ENCODE results near the gene AQP5.

Gene AQP5

DNA sequence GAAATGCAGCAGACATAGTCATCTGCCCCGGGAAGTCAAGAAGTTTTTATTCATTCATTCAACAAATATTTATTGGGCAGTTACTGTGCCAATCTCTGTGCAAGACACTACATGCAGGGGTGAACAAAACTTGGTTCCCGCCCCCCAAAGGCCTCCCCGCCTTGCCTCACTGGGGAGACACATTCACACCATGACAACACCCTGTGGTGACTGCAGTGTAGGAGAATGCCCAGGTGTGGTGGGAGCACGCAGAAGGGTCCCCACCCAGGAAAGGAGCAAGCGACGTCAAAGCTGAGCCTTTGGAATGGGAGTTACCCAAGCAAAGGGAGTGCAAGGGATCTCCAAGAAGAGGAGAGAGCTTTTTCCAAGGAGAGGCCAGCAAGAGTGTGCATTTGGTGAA, 9.5 kb downstream of the AQP5 start:
- Mint-ChIP-seq H3K4me1 (ENCODE audit: low read depth) (peaks cover 4% of the 10 kb centered on the region), H3K27me3 (ENCODE audit: low read depth) (peaks cover 3% of the 10 kb centered on the region), H3K9me3 (no peaks in the 10 kb centered on the region), H3K27ac (no peak overlapping the region), H3K4me3 (no peak overlapping the region), H3K36me3 (ENCODE audit: low read depth) (no peaks in the 10 kb centered on the region)

DNA sequence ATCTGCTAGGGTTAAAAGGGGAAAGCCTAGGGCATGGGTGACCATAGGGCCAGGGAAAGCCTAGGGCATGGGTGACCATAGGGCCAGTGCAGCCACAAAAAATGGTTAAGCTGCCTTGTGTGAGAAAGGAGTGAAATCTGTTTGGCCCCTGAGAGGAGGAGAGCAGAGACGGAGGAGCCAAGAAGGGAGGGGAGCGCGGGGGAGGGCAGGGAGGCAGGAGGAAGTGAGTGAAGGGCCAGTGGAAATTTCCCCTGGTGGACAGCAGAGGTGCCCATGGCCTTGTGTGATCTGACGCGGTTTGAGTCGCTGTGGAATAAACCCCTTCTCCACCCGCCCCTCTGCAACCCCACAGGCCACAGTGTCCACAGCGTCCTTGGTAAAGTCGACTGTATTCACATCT, 10.5 kb downstream of the AQP5 start:
- H3K4me1 Mint-ChIP-seq (ENCODE audit: low read depth) = peaks cover 1% of the 10 kb centered on the region
- no peaks in the 10 kb centered on the region for H3K9me3 Mint-ChIP-seq
- H3K27ac Mint-ChIP-seq = no peak overlapping the region
- no peak overlapping the region for H3K4me3 Mint-ChIP-seq
- H3K27me3 Mint-ChIP-seq (ENCODE audit: low read depth) = no peaks in the 10 kb centered on the region
- H3K36me3 Mint-ChIP-seq (ENCODE audit: low read depth) = no peaks in the 10 kb centered on the region

GRCh38 chr12:49972641-49973360, 11.1 kb downstream of the AQP5 start, which contains the start of gene AQP6:
Gene AQP6, plus strand, starts transcription at chr12:49972947. Its CDS starts 227 bp downstream, at chr12:49973174.
- no peak within 1 kb of the TSS for H3K27ac Mint-ChIP-seq
- H3K9me3 Mint-ChIP-seq = no peaks in the 10 kb centered on the region
- no peaks in the 10 kb centered on the region for H3K36me3 Mint-ChIP-seq (ENCODE audit: low read depth)
- H3K4me1 Mint-ChIP-seq (ENCODE audit: low read depth) = no peaks in the 10 kb centered on the region
- H3K27me3 Mint-ChIP-seq (ENCODE audit: low read depth) = no peaks in the 10 kb centered on the region
- no peak within 1 kb of the TSS for H3K4me3 Mint-ChIP-seq

GRCh38 chr12:49973361-49973830, 11.7 kb downstream of the AQP5 start:
- Mint-ChIP-seq H3K4me1 (ENCODE audit: low read depth) (no peaks in the 10 kb centered on the region), H3K36me3 (ENCODE audit: low read depth) (no peaks in the 10 kb centered on the region), H3K27me3 (ENCODE audit: low read depth) (no peaks in the 10 kb centered on the region), H3K9me3 (no peaks in the 10 kb centered on the region), H3K27ac (no peak overlapping the region), H3K4me3 (no peak overlapping the region)

DNA sequence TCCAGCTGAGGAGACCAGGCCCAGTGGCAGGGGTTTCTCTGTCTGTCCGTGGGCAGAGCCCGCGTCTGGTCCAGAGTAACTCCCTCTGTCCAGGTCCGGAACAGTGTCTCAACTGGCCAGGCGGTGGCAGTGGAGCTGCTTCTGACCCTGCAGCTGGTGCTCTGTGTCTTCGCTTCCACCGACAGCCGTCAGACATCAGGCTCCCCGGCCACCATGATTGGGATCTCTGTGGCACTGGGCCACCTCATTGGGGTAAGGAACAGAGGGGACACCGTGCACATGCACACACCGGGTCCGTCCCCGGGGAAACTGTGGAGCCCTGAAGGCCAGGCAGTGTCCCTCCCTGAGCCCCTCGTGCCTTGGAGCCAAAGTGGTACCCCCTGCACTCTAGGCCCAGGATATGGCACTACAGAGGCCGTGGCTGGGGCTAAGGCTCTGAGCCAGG, 12.6 kb downstream of the AQP5 start:
- no peaks in the 10 kb centered on the region for H3K27me3 Mint-ChIP-seq (ENCODE audit: low read depth)
- H3K27ac Mint-ChIP-seq = no peak overlapping the region
- H3K36me3 Mint-ChIP-seq (ENCODE audit: low read depth) = no peaks in the 10 kb centered on the region
- H3K4me1 Mint-ChIP-seq (ENCODE audit: low read depth) = no peaks in the 10 kb centered on the region
- no peaks in the 10 kb centered on the region for H3K9me3 Mint-ChIP-seq
- no peak overlapping the region for H3K4me3 Mint-ChIP-seq

GRCh38 chr12:49974677-49975317, 13.1 kb downstream of the AQP5 start:
- no peak overlapping the region for H3K4me3 Mint-ChIP-seq
- no peak overlapping the region for H3K27ac Mint-ChIP-seq
- no peaks in the 10 kb centered on the region for H3K9me3 Mint-ChIP-seq
- H3K4me1 Mint-ChIP-seq (ENCODE audit: low read depth) = no peaks in the 10 kb centered on the region
- H3K36me3 Mint-ChIP-seq (ENCODE audit: low read depth) = no peaks in the 10 kb centered on the region
- H3K27me3 Mint-ChIP-seq (ENCODE audit: low read depth) = no peaks in the 10 kb centered on the region

DNA sequence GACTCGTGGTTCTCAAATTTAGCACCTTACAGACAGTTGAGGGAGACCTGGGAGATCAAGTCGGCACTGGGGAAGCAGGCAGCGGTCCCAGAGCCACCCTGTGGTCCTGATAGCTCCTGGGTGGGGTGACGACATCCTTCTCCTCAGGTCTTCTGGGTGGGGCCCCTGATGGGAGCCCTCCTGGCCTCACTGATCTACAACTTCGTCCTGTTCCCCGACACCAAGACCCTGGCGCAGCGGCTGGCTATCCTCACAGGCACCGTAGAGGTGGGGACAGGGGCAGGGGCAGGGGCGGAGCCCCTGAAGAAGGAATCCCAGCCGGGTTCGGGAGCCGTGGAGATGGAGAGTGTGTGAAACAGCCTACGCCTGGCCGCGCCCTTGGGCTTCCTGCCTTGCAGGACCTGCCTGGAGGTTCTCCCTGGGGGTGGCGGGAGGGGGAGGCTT, 13.7 kb downstream of the AQP5 start:
- Mint-ChIP-seq H3K4me1 (ENCODE audit: low read depth) (no peaks in the 10 kb centered on the region), H3K27ac (no peak overlapping the region), H3K9me3 (no peaks in the 10 kb centered on the region), H3K27me3 (ENCODE audit: low read depth) (no peaks in the 10 kb centered on the region), H3K36me3 (ENCODE audit: low read depth) (no peaks in the 10 kb centered on the region), H3K4me3 (no peak overlapping the region)

DNA sequence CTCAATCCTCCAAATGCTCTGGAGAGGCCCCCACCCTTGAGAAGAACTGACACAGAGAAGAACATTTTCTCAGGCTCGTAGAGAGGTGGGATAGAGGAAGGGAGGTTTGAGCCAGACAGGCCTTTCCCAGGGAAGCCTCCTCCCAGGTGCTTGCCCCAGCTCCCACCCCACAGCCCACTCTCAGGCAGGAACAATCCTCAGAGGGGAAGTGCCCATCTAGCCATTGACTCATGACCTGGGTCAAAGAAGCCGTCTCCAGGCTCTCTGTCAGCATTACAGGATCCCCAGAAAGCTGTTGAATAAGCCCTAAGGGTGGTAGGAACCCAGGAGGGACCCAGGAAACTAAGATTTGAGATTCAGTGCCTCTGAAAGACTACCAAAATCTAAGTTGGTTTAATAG, 14.9 kb downstream of the AQP5 start:
- no peaks in the 10 kb centered on the region for H3K27me3 Mint-ChIP-seq (ENCODE audit: low read depth)
- H3K9me3 Mint-ChIP-seq = no peaks in the 10 kb centered on the region
- H3K4me1 Mint-ChIP-seq (ENCODE audit: low read depth) = no peaks in the 10 kb centered on the region
- H3K27ac Mint-ChIP-seq = no peak overlapping the region
- no peaks in the 10 kb centered on the region for H3K36me3 Mint-ChIP-seq (ENCODE audit: low read depth)
- H3K4me3 Mint-ChIP-seq = no peak overlapping the region

- Mint-ChIP-seq H3K4me3 (no peak overlapping the region), H3K27ac (no peak overlapping the region), H3K4me1 (ENCODE audit: low read depth) (no peaks in the 10 kb centered on the region), H3K27me3 (ENCODE audit: low read depth) (no peaks in the 10 kb centered on the region), H3K36me3 (ENCODE audit: low read depth) (no peaks in the 10 kb centered on the region), H3K9me3 (no peaks in the 10 kb centered on the region)
Observed at GRCh38 chr12:49978125-49978524, 16.5 kb downstream of the AQP5 start.

- no peaks in the 10 kb centered on the region for H3K27me3 Mint-ChIP-seq (ENCODE audit: low read depth)
- no peaks in the 10 kb centered on the region for H3K4me1 Mint-ChIP-seq (ENCODE audit: low read depth)
- H3K4me3 Mint-ChIP-seq = no peak overlapping the region
- no peak overlapping the region for H3K27ac Mint-ChIP-seq
- H3K36me3 Mint-ChIP-seq (ENCODE audit: low read depth) = no peaks in the 10 kb centered on the region
- H3K9me3 Mint-ChIP-seq = no peaks in the 10 kb centered on the region
Observed at GRCh38 chr12:49979016-49979586, 17.4 kb downstream of the AQP5 start.

DNA sequence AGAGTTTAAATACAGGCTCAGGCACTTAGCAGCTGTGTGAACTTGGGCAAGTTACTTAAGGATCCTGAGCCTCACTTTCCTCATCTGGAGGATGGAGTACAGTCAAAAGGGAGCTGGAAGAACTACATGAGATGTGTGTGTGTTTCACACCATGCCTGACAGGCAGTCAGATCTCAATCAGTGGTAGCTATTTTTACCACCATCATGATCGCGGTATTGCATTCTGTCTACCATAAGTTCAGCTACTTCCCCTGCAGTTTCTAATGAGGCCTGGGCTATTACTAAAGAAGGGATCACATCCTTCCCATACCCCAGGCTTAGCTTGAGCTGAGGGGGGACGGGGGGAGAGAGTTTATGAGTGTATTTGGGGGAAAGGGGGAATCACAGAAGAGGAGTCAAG, 18.1 kb downstream of the AQP5 start:
- no peaks in the 10 kb centered on the region for H3K27me3 Mint-ChIP-seq (ENCODE audit: low read depth)
- H3K4me1 Mint-ChIP-seq (ENCODE audit: low read depth) = no peaks in the 10 kb centered on the region
- H3K4me3 Mint-ChIP-seq = no peak overlapping the region
- no peaks in the 10 kb centered on the region for H3K9me3 Mint-ChIP-seq
- peaks cover 3% of the 10 kb centered on the region for H3K36me3 Mint-ChIP-seq (ENCODE audit: low read depth)
- H3K27ac Mint-ChIP-seq = no peak overlapping the region

GRCh38 chr12:49980501-49981349, 19.1 kb downstream of the AQP5 start:
- no peaks in the 10 kb centered on the region for H3K9me3 Mint-ChIP-seq
- peaks cover 3% of the 10 kb centered on the region for H3K36me3 Mint-ChIP-seq (ENCODE audit: low read depth)
- H3K4me3 Mint-ChIP-seq = no peak overlapping the region
- H3K4me1 Mint-ChIP-seq (ENCODE audit: low read depth) = no peaks in the 10 kb centered on the region
- H3K27me3 Mint-ChIP-seq (ENCODE audit: low read depth) = no peaks in the 10 kb centered on the region
- no peak overlapping the region for H3K27ac Mint-ChIP-seq

DNA sequence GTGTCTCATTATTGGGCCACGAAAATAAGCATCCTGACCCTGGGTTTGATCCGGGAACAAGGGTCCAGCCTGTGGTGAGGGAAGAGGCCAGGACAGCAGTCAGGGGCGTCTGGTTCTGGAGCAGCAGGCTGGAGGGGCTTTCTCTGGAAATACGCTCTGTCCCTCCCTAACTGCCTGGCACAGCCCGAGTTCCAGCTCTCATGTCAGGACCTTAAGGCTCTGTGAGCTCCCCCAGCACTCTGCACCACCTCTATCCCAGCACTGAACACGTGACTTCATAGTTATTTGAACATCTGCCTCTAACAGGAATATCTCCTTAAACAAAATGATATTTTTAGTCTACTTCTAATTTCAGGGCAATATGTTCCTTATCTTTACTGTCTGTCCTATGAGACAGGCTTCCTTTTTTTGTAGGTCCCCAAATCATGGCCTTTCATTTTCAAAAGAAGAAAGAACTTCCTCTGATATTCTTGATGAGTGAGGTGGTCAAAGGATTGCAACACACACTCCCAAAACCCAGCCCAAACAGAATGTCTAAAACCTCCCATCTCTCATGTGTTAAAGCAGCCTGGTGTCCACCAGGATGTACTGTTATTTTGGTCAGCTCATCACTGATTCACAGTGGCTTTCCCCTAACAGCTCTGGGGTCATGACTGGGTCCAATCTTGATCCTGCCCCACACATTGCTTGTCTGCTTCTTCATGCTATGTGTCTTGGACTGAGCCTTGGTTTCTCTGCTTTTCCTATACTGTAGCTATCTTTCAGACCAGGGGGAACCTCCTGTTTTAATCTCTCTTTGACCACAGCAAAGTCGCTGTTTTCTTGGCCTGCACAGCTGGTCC, 20.8 kb downstream of the AQP5 start:
- no peak overlapping the region for H3K27ac Mint-ChIP-seq
- H3K4me3 Mint-ChIP-seq = no peak overlapping the region
- no peaks in the 10 kb centered on the region for H3K27me3 Mint-ChIP-seq (ENCODE audit: low read depth)
- no peaks in the 10 kb centered on the region for H3K4me1 Mint-ChIP-seq (ENCODE audit: low read depth)
- no peaks in the 10 kb centered on the region for H3K9me3 Mint-ChIP-seq
- peaks cover 8% of the 10 kb centered on the region for H3K36me3 Mint-ChIP-seq (ENCODE audit: low read depth)

DNA sequence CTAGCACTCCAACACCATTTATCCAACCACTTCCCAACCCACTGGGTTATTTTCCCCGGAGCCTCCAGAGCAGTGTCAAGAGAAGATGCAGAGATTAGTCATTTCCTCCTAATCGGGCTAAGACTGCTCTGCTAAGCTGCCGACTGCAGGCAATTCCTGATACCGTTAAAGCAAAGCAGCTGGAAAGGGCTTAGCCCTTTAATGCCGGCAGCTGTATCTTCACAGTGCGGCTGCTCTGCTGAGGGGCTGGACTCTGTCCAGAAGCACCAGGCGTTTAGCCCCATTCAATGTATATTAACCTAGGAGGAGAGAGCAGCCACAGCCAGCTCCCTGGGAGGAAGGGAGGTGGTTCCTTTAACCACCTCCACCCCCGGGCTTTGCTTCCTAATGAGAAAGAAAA, 22.2 kb downstream of the AQP5 start:
- H3K4me1 Mint-ChIP-seq (ENCODE audit: low read depth) = no peaks in the 10 kb centered on the region
- H3K36me3 Mint-ChIP-seq (ENCODE audit: low read depth) = peaks cover 15% of the 10 kb centered on the region
- H3K27me3 Mint-ChIP-seq (ENCODE audit: low read depth) = no peaks in the 10 kb centered on the region
- no peak overlapping the region for H3K4me3 Mint-ChIP-seq
- H3K27ac Mint-ChIP-seq = no peak overlapping the region
- H3K9me3 Mint-ChIP-seq = no peaks in the 10 kb centered on the region

Data from T-helper 1 cell treated with Interleukin-12 subunit alpha and Interleukin-12 subunit beta and Interleukin-4 antibody, amounts not matched to agents 30 μg/mL and 1 μg/mL, for 36 hours (primary cell).